Stimulated activated naive CD4-positive, alpha-beta T cell treated with Interleukin-2 at 50 U/mL for 16 hours (primary cell): ENCODE results near the gene NDNF.

Experiments
- DNase-seq: peaks from one replicate; lab custom pipeline; 2025; lab: John Stamatoyannopoulos, UW

Gene NDNF, protein sequence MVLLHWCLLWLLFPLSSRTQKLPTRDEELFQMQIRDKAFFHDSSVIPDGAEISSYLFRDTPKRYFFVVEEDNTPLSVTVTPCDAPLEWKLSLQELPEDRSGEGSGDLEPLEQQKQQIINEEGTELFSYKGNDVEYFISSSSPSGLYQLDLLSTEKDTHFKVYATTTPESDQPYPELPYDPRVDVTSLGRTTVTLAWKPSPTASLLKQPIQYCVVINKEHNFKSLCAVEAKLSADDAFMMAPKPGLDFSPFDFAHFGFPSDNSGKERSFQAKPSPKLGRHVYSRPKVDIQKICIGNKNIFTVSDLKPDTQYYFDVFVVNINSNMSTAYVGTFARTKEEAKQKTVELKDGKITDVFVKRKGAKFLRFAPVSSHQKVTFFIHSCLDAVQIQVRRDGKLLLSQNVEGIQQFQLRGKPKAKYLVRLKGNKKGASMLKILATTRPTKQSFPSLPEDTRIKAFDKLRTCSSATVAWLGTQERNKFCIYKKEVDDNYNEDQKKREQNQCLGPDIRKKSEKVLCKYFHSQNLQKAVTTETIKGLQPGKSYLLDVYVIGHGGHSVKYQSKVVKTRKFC

DNA sequence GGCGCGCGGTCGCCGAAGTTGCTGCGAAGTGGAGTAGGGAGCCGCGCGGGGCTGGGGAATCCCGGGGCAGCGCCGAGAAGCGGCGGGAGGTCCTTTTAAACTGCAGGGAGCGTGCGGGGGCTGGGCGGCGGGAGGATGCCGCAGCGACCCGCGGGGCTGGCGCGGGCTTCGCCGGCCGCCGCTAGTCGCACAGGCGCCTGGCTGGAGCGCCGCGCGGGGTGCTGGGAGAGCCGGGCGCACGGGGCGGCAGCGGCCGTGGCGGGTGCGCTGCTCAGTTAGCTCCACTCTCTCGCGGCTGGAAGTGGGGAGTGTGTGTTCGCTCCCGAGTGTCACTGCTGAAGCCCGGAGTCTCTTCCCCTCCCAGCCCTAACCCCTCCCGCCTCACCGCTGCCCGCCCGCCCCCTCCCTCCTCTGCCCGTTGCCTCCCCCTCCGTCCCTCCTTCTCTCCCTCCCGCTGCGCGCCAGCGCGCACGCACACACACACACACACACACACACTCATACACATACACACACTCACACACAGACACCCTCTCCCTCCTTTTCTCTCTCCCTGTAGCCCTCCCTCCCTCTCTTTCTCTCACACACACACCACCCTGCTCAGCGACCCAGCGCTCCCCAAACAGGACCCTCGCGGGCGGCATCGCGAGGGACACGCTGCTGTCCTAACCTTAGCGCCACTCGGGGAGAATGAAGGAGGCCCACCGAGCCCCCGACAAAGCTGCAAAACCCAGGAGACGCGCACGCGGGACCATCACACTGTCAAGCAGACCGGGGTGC is at the start of gene NDNF:
Gene NDNF (minus strand): TSS at position 312 of the 780 bp plus-strand sequence. CDS start 26,698 bp downstream, outside the sequence.
- peak; percentile 28 for DNase-seq

GRCh38 chr4:121119715-121120114 is 47.4 kb upstream of the NDNF start:
- no peak for DNase-seq

GRCh38 chr4:121118344-121118743 is 46.0 kb upstream of the NDNF start:
- no peak for DNase-seq

DNA sequence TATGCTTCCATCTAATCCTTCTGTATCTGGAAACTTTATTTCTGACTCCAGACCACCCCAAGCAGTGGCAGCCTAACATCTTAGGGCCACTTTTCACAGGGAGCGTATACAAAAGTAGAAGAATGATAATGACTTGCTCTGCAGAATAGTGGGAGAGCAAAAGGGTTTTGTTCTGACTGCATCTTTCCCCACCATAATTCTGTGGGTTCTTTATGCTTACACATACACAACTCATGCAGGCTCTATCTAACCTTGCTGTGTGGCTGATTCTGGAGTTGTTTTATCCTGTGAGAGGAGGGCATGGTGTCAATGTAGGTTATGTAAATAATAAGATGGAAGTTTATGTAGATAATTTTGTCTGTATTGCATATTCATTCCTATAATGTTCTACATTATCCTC is 42.4 kb upstream of the NDNF start:
- no peak for DNase-seq

DNA sequence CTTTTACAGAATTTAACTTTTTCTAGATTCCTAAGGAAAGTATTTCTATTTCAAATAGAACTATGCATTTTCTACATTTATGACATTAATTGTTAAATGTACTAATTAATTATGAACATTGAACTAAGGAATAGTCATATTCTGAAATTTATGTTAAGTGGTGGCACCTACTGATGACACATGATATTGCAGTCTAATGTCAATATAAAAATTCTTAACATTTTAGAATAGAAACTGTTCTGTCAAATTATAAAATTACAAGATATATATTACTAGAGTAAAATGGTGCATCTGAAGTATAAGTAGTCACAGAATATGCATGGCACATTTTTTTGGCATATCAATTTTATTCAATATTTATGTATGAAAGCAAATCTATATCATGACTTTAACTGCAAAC is 40.2 kb upstream of the NDNF start:
- DNase-seq, result no peak

DNA sequence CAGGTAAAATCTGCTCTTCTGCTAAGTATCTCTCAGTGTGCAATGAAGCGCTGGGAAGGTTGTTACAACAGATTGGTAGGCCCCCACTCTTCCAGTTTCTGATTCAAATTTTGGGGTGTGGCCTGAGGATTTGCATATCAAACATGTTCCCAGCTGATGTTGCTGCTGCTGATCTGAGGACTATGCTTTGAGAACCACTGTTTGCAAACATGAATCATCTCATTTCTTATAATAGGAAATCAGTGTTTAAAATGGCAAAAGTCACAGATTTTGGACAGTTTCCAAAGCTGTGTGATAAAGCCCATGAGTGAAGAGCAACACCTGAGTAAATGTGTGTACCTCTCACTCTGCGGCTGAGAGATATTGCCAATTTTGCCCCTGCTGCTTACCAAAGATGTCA is 36.2 kb upstream of the NDNF start:
- no peak for DNase-seq

DNA sequence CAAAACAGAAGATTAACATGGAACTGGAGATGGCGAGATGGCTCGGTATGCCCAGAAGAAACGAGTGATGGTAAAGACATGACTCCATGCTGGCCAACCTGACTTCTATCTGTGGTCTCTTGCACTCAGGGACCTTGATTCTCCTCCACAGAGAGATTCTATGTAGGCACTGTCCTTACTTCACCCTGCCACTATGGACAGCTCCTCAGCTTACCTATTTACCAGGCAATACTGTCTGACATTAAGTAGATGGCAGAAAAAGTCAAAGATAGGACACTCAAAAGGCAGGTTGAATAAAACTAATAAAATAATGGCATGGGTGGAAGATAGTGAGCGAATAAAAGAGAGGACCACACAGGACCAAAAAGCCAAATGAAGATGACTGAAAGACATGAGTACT is 35.2 kb upstream of the NDNF start:
- no peak for DNase-seq

DNA sequence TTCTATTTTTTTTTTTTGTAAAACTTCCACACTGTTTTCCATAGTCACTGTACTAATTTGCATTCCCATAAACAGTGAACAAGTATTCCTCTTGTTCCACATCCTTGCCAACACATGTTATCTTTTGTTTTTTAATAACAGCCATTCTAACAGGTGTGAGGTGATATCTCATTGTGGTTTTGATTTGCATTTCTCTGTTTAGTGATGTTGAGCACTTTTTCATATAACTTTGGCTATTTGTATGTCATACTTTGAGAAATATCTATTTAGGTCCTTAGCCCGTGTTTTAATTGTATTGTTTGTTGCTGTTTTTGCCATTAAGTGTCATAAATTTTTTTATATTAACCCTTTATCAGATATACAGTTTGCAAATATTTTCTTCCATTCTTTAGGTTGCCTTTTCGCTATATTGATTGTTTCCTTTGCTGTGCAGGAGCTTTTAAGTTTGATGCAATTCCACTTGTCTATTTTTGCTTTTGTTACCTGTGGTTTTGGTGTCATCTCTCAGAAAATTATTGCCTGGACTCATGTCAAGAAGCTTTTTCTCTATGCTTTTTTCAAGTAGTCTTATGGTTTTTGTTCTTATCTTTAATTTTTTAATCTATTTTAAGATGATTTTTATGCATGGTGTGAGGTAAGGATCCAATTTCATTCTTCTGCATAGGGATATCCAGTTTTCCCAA is 27.9 kb upstream of the NDNF start:
- no peak for DNase-seq

DNA sequence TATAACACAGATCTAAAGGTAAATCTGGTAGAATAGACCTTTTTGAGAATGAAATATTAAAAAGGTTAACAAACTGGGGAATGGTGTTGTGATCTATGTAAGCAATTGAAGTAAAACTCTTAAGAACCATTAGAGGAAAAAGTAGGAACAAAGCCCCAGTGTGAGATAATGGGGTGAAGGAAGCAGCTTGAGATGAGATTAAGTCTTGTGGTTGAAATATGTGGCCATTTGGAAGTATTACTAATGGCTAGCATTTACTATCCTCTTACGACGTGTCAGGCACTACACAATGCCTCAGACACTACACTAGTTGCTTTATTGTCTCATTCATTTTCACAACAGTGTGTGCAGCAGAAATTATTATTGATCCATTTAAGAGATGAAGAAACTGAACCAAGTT is 25.9 kb upstream of the NDNF start:
- DNase-seq, result no peak

DNA sequence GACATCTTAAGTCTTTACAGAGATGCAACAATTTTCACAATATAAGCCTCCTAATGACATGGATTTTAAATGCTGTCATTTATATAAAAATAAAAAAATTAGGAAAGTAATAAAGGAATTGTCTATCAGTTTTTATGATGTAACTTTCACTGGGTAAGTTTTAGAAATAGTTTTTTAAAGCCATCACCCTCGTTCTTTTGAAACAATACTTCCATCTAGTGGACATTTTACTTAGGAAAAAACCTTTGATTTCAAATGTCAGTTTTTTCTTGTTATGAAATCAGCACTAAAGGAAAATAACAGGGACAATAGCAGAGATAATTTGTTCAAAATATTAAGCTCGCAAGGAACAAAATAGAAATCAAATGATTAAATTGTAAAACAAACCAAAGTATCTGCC is 24.3 kb upstream of the NDNF start:
- DNase-seq, result no peak

DNA sequence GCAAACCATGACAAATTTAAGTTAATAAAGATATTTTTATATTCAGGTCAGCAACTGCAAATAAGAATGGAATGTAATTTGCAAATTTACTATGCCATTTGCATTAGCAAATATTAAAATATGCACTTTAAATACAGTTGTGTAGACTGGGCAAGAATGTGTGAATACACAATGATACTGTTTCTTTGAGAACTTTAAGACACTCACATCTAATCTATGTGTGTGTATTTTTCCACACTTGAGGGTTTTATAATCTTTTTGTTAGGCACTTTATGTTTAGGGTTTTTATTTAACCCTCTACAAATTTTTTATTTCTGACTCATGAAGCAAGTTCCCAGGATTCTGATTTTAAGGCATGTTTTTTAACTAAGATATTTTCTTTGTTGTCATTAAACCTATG is 23.9 kb upstream of the NDNF start:
- no peak for DNase-seq

- no peak for DNase-seq
Measured at GRCh38 chr4:121094297-121094966, 22.1 kb upstream of the NDNF start.

DNA sequence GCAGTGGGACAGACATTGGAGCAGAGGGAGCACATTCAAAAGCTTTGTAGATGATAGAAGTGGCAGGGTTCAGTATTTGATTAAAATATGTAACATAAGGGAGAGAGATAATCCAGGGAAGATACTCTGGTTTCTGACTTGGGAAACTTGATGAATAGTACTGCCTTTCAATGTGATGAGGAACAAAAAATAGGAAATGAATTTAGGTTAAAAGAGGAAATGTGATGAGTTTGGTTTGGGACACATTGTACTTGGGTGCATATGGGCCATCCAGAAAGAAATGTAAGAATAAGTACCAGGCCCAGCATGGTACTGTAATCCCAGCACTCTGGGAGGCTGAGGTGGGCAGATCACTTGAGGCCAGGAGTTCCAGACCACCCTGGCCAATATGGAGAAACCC is 20.9 kb upstream of the NDNF start:
- no peak for DNase-seq

- no peak for DNase-seq
Measured at GRCh38 chr4:121091941-121092340, 19.6 kb upstream of the NDNF start.

- DNase-seq, result no peak
Measured at GRCh38 chr4:121088867-121089266, 16.5 kb upstream of the NDNF start.

GRCh38 chr4:121079376-121079775 is 7.0 kb upstream of the NDNF start:
- DNase-seq, result no peak

- no peak for DNase-seq
Measured at GRCh38 chr4:121077496-121077895, 5.2 kb upstream of the NDNF start.

GRCh38 chr4:121076416-121076815 is 4.1 kb upstream of the NDNF start:
- no peak for DNase-seq

DNA sequence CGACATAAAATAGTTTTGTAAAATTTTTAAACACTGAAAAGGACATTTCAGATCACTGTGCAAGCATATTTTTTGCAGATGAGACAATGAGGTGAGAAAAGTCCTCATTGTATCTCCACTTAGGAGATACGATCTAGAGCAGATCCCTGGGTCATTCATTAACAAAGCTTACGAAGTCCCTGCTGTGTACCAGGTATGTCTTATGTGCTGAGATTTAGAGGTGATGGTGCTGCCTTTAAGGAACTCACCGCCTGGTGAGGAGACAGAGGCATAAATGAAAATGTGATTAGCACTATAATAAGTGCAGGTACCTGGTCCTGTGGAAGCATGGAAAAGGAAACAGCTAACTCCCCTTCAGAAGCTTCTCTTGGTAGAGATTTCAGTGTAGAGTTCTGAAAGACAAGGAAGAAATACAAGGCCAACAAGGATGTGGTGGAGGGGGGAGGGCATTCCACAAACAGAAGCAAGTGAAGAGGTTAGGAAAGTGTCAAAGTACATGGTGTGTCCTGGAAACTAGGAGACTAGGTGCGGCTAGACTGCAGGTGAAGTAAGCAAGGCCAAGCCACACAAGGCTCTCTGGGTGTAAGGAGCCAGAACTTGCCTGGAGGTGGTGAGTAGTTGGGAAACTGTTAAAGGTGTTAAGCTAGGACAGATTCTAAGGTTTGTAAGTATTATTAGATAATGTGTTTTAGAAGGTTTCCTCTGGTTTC is 1.5 kb upstream of the NDNF start:
- DNase-seq, result no peak

GRCh38 chr4:121073004-121073435 is 685 bp upstream of the NDNF start:
- DNase-seq, result no peak

DNA sequence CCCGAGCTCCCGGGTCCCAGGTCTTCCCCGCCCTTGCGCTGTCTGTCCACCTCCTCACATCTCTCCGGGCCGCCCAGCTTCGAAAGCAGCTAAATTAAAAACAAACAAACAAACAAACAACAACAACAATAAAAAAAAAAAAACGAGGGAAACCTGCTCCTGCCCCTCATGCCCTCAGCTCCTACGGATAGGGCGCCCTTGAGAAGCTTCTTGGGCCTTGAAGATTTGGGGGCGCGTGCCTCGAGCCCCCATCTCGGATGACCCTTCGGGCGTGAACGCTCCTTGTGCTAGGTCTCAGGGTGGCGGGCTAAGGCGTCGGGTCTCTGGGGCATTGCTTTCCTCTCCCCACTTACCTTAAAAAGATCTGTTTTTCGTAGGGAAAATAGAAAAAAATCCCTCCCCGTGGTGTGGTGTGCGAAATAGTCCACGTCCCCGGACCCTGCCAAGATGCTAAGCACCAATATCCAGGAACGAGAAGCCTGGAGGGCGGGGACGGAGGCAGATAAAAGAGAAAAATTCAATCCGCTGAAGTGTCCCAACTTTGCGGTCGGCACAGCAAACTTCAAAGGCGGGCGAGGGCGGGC is 603 bp downstream of the NDNF start:
- no peak for DNase-seq
